MG63 (cell line): Measurements from ENCODE around the gene CTNNBL1. TPM values are rescaled to one million over a fixed set of nuclear protein-coding genes. Genes with fewer than 3 reads are reported as not detected.
"Not testable (repeated sequence)": the region's sequence is repeated elsewhere in the genome, so short reads cannot be mapped to it uniquely, and the experiment has no call there.

Source experiments
- DNase-seq: peaks from one replicate; pipeline ENCODE4 v3.0.0-alpha.2; 2020
- H3K27me3 ChIP-seq: fragments of 250-450 bp; sonication (Bioruptor Pico); 2 replicates; pipeline ENCODE4 v1.5.1; 2020; ENCODE audit warnings: mild to moderate bottlenecking, moderate library complexity
- H3K36me3 ChIP-seq: fragments of 250-450 bp; sonication (Bioruptor Pico); 2 replicates; pipeline ENCODE4 v1.5.1; 2020; ENCODE audit warnings: mild to moderate bottlenecking, moderate library complexity
- H3K4me3 ChIP-seq: fragments of 250-450 bp; sonication (Bioruptor Pico); 2 replicates; pipeline ENCODE4 v1.5.1; 2020; ENCODE audit warnings: mild to moderate bottlenecking, moderate library complexity
- H3K9me3 ChIP-seq: fragments of 250-450 bp; sonication (Bioruptor Pico); 2 replicates; pipeline ENCODE4 v1.5.1; 2020; ENCODE audit warnings: mild to moderate bottlenecking, moderate library complexity
- total RNA-seq: library from RNA; depleted of rRNA; stranded (reverse); fragments of >200 nt; shearing (Covaris generic); gene quantifications from 2 replicates; pipeline ENCODE4 v1.2.3, GENCODE V29; 2014; ENCODE audit warnings: low replicate concordance

The CTNNBL1 gene
- total RNA-seq, 1 experiment from 2014 or later = 44.9 TPM

GRCh38 chr20:37695684-37696342 is 2.0 kb downstream of the CTNNBL1 start:
- no peak for DNase-seq
- Histone ChIP-seq H3K9me3 (no peaks in the 10 kb centered on the region), H3K27me3 (no peaks in the 10 kb centered on the region; the same call in 1 of the 2 replicates), H3K4me3 (no peak overlapping the region), H3K36me3 (peaks cover 3% of the 10 kb centered on the region; the same call in 1 of the 2 replicates)

- H3K27me3 ChIP-seq = no peaks in the 10 kb centered on the region
- H3K4me3 ChIP-seq = no peak overlapping the region
- no peak for DNase-seq
- H3K9me3 ChIP-seq = no peaks in the 10 kb centered on the region
- peaks cover 3% of the 10 kb centered on the region; the same call in 1 of the 2 replicates for H3K36me3 ChIP-seq
These were observed 3.5 kb downstream of the CTNNBL1 start for GRCh38 chr20:37697314-37697713.

GRCh38 chr20:37699202-37699601 is 5.4 kb downstream of the CTNNBL1 start:
- Histone ChIP-seq H3K9me3 (no peaks in the 10 kb centered on the region), H3K27me3 (no peaks in the 10 kb centered on the region), H3K4me3 (no peak overlapping the region), H3K36me3 (peaks cover 3% of the 10 kb centered on the region; the same call in 1 of the 2 replicates)
- no peak for DNase-seq

- H3K27me3 ChIP-seq = no peaks in the 10 kb centered on the region
- H3K36me3 ChIP-seq = peaks cover 3% of the 10 kb centered on the region; the same call in 1 of the 2 replicates
- no peaks in the 10 kb centered on the region for H3K9me3 ChIP-seq
- DNase-seq = no peak
- H3K4me3 ChIP-seq = no peak overlapping the region
These were observed 6.5 kb downstream of the CTNNBL1 start for GRCh38 chr20:37700301-37700700.

GRCh38 chr20:37701676-37702075 is 7.8 kb downstream of the CTNNBL1 start:
- not testable (repeated sequence) for DNase-seq, H3K9me3 ChIP-seq, H3K4me3 ChIP-seq

GRCh38 chr20:37702403-37703034 is 8.7 kb downstream of the CTNNBL1 start:
- no peak overlapping the region for H3K4me3 ChIP-seq
- no peak for DNase-seq
- H3K9me3 ChIP-seq = peaks cover 13% of the 10 kb centered on the region

More at GRCh38 chr20:37701676-37702075, 7.8 kb downstream of the CTNNBL1 start:
- H3K27me3 ChIP-seq, H3K36me3 ChIP-seq: not testable (repeated sequence)

GRCh38 chr20:37703035-37703845 is 9.4 kb downstream of the CTNNBL1 start:
- no peaks in the 10 kb centered on the region; the same call in 1 of the 2 replicates for H3K36me3 ChIP-seq
- H3K9me3 ChIP-seq = peaks cover 15% of the 10 kb centered on the region
- H3K4me3 ChIP-seq = no peak overlapping the region
- no peak for DNase-seq
- H3K27me3 ChIP-seq = no peaks in the 10 kb centered on the region

More at GRCh38 chr20:37702403-37703034, 8.7 kb downstream of the CTNNBL1 start:
- no peaks in the 10 kb centered on the region; the same call in 1 of the 2 replicates for H3K36me3 ChIP-seq
- no peaks in the 10 kb centered on the region for H3K27me3 ChIP-seq

- H3K9me3 ChIP-seq = peaks cover 15% of the 10 kb centered on the region
- DNase-seq = no peak
- no peaks in the 10 kb centered on the region; the same call in 1 of the 2 replicates for H3K36me3 ChIP-seq
- no peak overlapping the region for H3K4me3 ChIP-seq
- H3K27me3 ChIP-seq = no peaks in the 10 kb centered on the region
These were observed 11.1 kb downstream of the CTNNBL1 start for GRCh38 chr20:37704955-37705354.

- no peak for DNase-seq
These were observed 12.5 kb downstream of the CTNNBL1 start for GRCh38 chr20:37706298-37706697.

GRCh38 chr20:37711001-37711400 is 17.2 kb downstream of the CTNNBL1 start:
- no peak for DNase-seq
- no peak overlapping the region for H3K4me3 ChIP-seq
- H3K9me3 ChIP-seq = peaks cover 12% of the 10 kb centered on the region
- no peaks in the 10 kb centered on the region for H3K27me3 ChIP-seq
- peaks cover 2% of the 10 kb centered on the region for H3K36me3 ChIP-seq

More at GRCh38 chr20:37706298-37706697, 12.5 kb downstream of the CTNNBL1 start:
- H3K4me3 ChIP-seq = no peak overlapping the region
- H3K27me3 ChIP-seq = no peaks in the 10 kb centered on the region
- peaks cover 15% of the 10 kb centered on the region for H3K9me3 ChIP-seq
- peaks cover 2% of the 10 kb centered on the region; the same call in 1 of the 2 replicates for H3K36me3 ChIP-seq

- H3K27me3 ChIP-seq = no peaks in the 10 kb centered on the region
- no peak overlapping the region for H3K4me3 ChIP-seq
- no peak for DNase-seq
- peaks cover 3% of the 10 kb centered on the region; the same call in 1 of the 2 replicates for H3K9me3 ChIP-seq
- peaks cover 2% of the 10 kb centered on the region for H3K36me3 ChIP-seq
These were observed 18.4 kb downstream of the CTNNBL1 start for GRCh38 chr20:37711994-37712964.

- Histone ChIP-seq H3K4me3 (no peak overlapping the region), H3K9me3 (no peaks in the 10 kb centered on the region), H3K36me3 (peaks cover 2% of the 10 kb centered on the region), H3K27me3 (no peaks in the 10 kb centered on the region)
- DNase-seq = no peak
These were observed 19.6 kb downstream of the CTNNBL1 start for GRCh38 chr20:37713396-37713795.

- Histone ChIP-seq H3K36me3 (peaks cover under 1% of the 10 kb centered on the region), H3K9me3 (no peaks in the 10 kb centered on the region), H3K27me3 (no peaks in the 10 kb centered on the region), H3K4me3 (no peak overlapping the region)
- DNase-seq = no peak
These were observed 21.3 kb downstream of the CTNNBL1 start for GRCh38 chr20:37714978-37715672.

GRCh38 chr20:37721751-37722150 is 27.9 kb downstream of the CTNNBL1 start:
- DNase-seq = no peak
- Histone ChIP-seq H3K4me3 (no peak overlapping the region), H3K9me3 (peaks cover 7% of the 10 kb centered on the region; the same call in 1 of the 2 replicates), H3K27me3 (no peaks in the 10 kb centered on the region), H3K36me3 (peaks cover 2% of the 10 kb centered on the region)

- DNase-seq, H3K4me3 ChIP-seq, H3K9me3 ChIP-seq, H3K36me3 ChIP-seq, H3K27me3 ChIP-seq: not testable (repeated sequence)
These were observed 28.5 kb downstream of the CTNNBL1 start for GRCh38 chr20:37722312-37722711.
